Spinal cord (tissue), 4 donors: ENCODE results near the gene CNTD1. TPM values are rescaled to one million over a fixed set of nuclear protein-coding genes. Genes with fewer than 3 reads are reported as not detected.

Experiments used
- polyA plus RNA-seq, 2 donors: library from polyadenylated mRNA; unstranded; fragments of 120-200 nt; gene quantifications; one replicate each; pipeline ENCODE4 v1.2.1, GENCODE V29; 2013; ENCODE audit not compliant: insufficient read length in 2 of 2
- small RNA-seq: library from RNA; depleted of rRNA; stranded (forward); fragments of <200 nt; gene quantifications from one replicate; pipeline ENCODE3, GENCODE V24; 2014; ENCODE audit warnings: low replicate concordance
- total RNA-seq, 2 donors: library from RNA; depleted of rRNA in 1 of 2; stranded (reverse); fragments of 120-200 nt in 1 of 2; fragments of >200 nt in 1 of 2; gene quantifications; one replicate each; pipeline versions ENCODE4 v1.2.3 to v1.2.4, GENCODE V29; 2013 to 2014

CNTD1 gene
- total and polyA plus RNA-seq, 4 donors = 0.50 to 2.8 (median 1.3) TPM

Small RNAs within 50 kb of the gene (small RNA-seq; reads per million reads assigned to genes)
- gene HMGN2P15 = not detected
- not detected for gene MIR6781

Other genes starting within 250 kb of the CNTD1 start
- 1 to 10 TPM in 1 of 2 donors, under 1 TPM in 1; 0.69 to 5.2 TPM for gene HSD17B1, start 245.9 kb upstream of the CNTD1 start, total RNA-seq
- 1 to 10 TPM; 5.2 to 6.8 TPM for gene HSD17B1, start 245.9 kb upstream of the CNTD1 start, polyA plus RNA-seq
- gene COASY, start 236.7 kb upstream of the CNTD1 start, total RNA-seq = 10 to 100 TPM; 12.8 to 25.7 TPM
- gene COASY, start 236.7 kb upstream of the CNTD1 start, polyA plus RNA-seq = 10 to 100 TPM; 44.8 to 49.7 TPM
- gene MLX, start 231.8 kb upstream of the CNTD1 start, total RNA-seq = 10 to 100 TPM; 20.3 to 23.7 TPM
- gene MLX, start 231.8 kb upstream of the CNTD1 start, polyA plus RNA-seq = 10 to 100 TPM; 36.7 to 45.4 TPM
- 1 to 10 TPM; 5.9 to 10.0 TPM for gene PSMC3IP, start 221.1 kb upstream of the CNTD1 start, total RNA-seq
- 10 to 100 TPM; 18.3 to 24.1 TPM for gene PSMC3IP, start 221.1 kb upstream of the CNTD1 start, polyA plus RNA-seq
- 10 to 100 TPM; 41.1 to 50.4 TPM for gene RETREG3, start 189.5 kb upstream of the CNTD1 start, total RNA-seq
- 10 to 100 TPM; 30.0 to 41.7 TPM for gene RETREG3, start 189.5 kb upstream of the CNTD1 start, polyA plus RNA-seq
- 10 to 100 TPM; 17.0 to 42.9 TPM for gene TUBG1, start 189.2 kb upstream of the CNTD1 start, total RNA-seq
- 10 to 100 TPM; 56.9 to 67.4 TPM for gene TUBG1, start 189.2 kb upstream of the CNTD1 start, polyA plus RNA-seq
- 10 to 100 TPM; 21.1 to 26.9 TPM for gene TUBG2, start 139.6 kb upstream of the CNTD1 start, total RNA-seq
- gene TUBG2, start 139.6 kb upstream of the CNTD1 start, polyA plus RNA-seq = 10 to 100 TPM; 62.2 to 85.6 TPM
- gene PLEKHH3, start 121.9 kb upstream of the CNTD1 start, total RNA-seq = 10 to 100 TPM in 1 of 2 donors, 1 to 10 TPM in 1; 5.5 to 23.7 TPM
- gene PLEKHH3, start 121.9 kb upstream of the CNTD1 start, polyA plus RNA-seq = 10 to 100 TPM; 16.9 to 26.4 TPM
- 1 to 10 TPM; 1.3 to 4.4 TPM for gene CCR10, start 117.0 kb upstream of the CNTD1 start, total RNA-seq
- gene CCR10, start 117.0 kb upstream of the CNTD1 start, polyA plus RNA-seq = 1 to 10 TPM; 2.7 to 5.2 TPM
- 10 to 100 TPM; 19.8 to 70.9 TPM for gene CNTNAP1, start 116.3 kb upstream of the CNTD1 start, total RNA-seq
- 10 to 100 TPM; 55.1 to 62.9 TPM for gene CNTNAP1, start 116.3 kb upstream of the CNTD1 start, polyA plus RNA-seq
- gene EZH1, start 53.8 kb upstream of the CNTD1 start, total RNA-seq = 10 to 100 TPM; 28.7 to 42.5 TPM
- gene EZH1, start 53.8 kb upstream of the CNTD1 start, polyA plus RNA-seq = 10 to 100 TPM; 43.0 to 53.5 TPM
- gene RAMP2, start 37.6 kb upstream of the CNTD1 start, total RNA-seq = 100 to 1,000 TPM in 1 of 2 donors, 10 to 100 TPM in 1; 25.2 to 106 TPM
- 100 to 1,000 TPM in 1 of 2 donors, 10 to 100 TPM in 1; 79.3 to 100 TPM for gene RAMP2, start 37.6 kb upstream of the CNTD1 start, polyA plus RNA-seq
- 100 to 1,000 TPM in 1 of 2 donors, 10 to 100 TPM in 1; 39.6 to 106 TPM for gene VPS25, start 25.4 kb upstream of the CNTD1 start, total RNA-seq
- 10 to 100 TPM; 54.1 to 64.9 TPM for gene VPS25, start 25.4 kb upstream of the CNTD1 start, polyA plus RNA-seq
- 10 to 100 TPM in 1 of 2 donors, 1 to 10 TPM in 1; 3.5 to 11.2 TPM for gene WNK4, start 18.3 kb upstream of the CNTD1 start, total RNA-seq
- 10 to 100 TPM in 1 of 2 donors, 1 to 10 TPM in 1; 1.9 to 14.1 TPM for gene WNK4, start 18.3 kb upstream of the CNTD1 start, polyA plus RNA-seq
- gene COA3, start 157 bp upstream of the CNTD1 start, total RNA-seq = 100 to 1,000 TPM in 1 of 2 donors, 10 to 100 TPM in 1; 83.3 to 152 TPM
- gene COA3, start 157 bp upstream of the CNTD1 start, polyA plus RNA-seq = 100 to 1,000 TPM; 126 to 127 TPM
- gene BECN1, start 25.4 kb downstream of the CNTD1 start, total RNA-seq = 10 to 100 TPM; 72.9 to 87.0 TPM
- gene BECN1, start 25.4 kb downstream of the CNTD1 start, polyA plus RNA-seq = 10 to 100 TPM; 60.5 to 65.1 TPM
- gene PSME3, start 34.5 kb downstream of the CNTD1 start, total RNA-seq = 10 to 100 TPM; 55.8 to 59.2 TPM
- 10 to 100 TPM; 96.6 to 98.5 TPM for gene PSME3, start 34.5 kb downstream of the CNTD1 start, polyA plus RNA-seq
- gene AOC2, start 45.7 kb downstream of the CNTD1 start, total RNA-seq = 1 to 10 TPM; 1.2 to 1.3 TPM
- 1 to 10 TPM; 3.3 to 4.1 TPM for gene AOC2, start 45.7 kb downstream of the CNTD1 start, polyA plus RNA-seq
- gene AOC3, start 52.3 kb downstream of the CNTD1 start, total RNA-seq = 1 to 10 TPM; 2.7 to 6.2 TPM
- gene AOC3, start 52.3 kb downstream of the CNTD1 start, polyA plus RNA-seq = 1 to 10 TPM; 2.9 to 3.0 TPM
- under 1 TPM in 1 of 2 donors, not detected in 1; 0.06 TPM for gene G6PC1, start 101.9 kb downstream of the CNTD1 start, total RNA-seq
- under 1 TPM; 0.05 to 0.11 TPM for gene G6PC1, start 101.9 kb downstream of the CNTD1 start, polyA plus RNA-seq
- gene AARSD1, start 165.6 kb downstream of the CNTD1 start, total RNA-seq = 10 to 100 TPM; 20.8 to 34.6 TPM
- gene AARSD1, start 165.6 kb downstream of the CNTD1 start, polyA plus RNA-seq = 10 to 100 TPM; 69.2 to 91.2 TPM
- gene PTGES3L, start 181.2 kb downstream of the CNTD1 start, total RNA-seq = 1 to 10 TPM; 1.5 to 1.8 TPM
- gene PTGES3L, start 181.2 kb downstream of the CNTD1 start, polyA plus RNA-seq = 1 to 10 TPM; 6.6 to 8.2 TPM
- gene RUNDC1, start 181.7 kb downstream of the CNTD1 start, total RNA-seq = 10 to 100 TPM; 12.2 to 12.5 TPM
- 10 to 100 TPM; 21.0 to 21.3 TPM for gene RUNDC1, start 181.7 kb downstream of the CNTD1 start, polyA plus RNA-seq
- gene RPL27, start 199.6 kb downstream of the CNTD1 start, total RNA-seq = 1,000 to 10,000 TPM in 1 of 2 donors, 100 to 1,000 TPM in 1; 670 to 1,375 TPM
- 1,000 to 10,000 TPM in 1 of 2 donors, 100 to 1,000 TPM in 1; 939 to 1,002 TPM for gene RPL27, start 199.6 kb downstream of the CNTD1 start, polyA plus RNA-seq
- gene IFI35, start 207.9 kb downstream of the CNTD1 start, total RNA-seq = 10 to 100 TPM in 1 of 2 donors, 1 to 10 TPM in 1; 8.5 to 32.5 TPM
- gene IFI35, start 207.9 kb downstream of the CNTD1 start, polyA plus RNA-seq = 10 to 100 TPM in 1 of 2 donors, 1 to 10 TPM in 1; 9.2 to 12.9 TPM
- 100 to 1,000 TPM in 1 of 2 donors, 10 to 100 TPM in 1; 80.8 to 139 TPM for gene VAT1, start 223.5 kb downstream of the CNTD1 start, total RNA-seq
- 100 to 1,000 TPM; 225 to 239 TPM for gene VAT1, start 223.5 kb downstream of the CNTD1 start, polyA plus RNA-seq
- gene RND2, start 226.4 kb downstream of the CNTD1 start, total RNA-seq = 10 to 100 TPM; 19.2 to 25.5 TPM
- 10 to 100 TPM; 81.8 to 86.9 TPM for gene RND2, start 226.4 kb downstream of the CNTD1 start, polyA plus RNA-seq